Left hindlimb (tissue), 1 donor: ENCODE measurements around the gene CRABP1.
"Not testable (repeated sequence)": the region's sequence is repeated elsewhere in the genome, so short reads cannot be mapped to it uniquely, and the experiment has no call there.

Experiments
- DNase-seq: peaks from one replicate; pipeline ENCODE4 v3.0.0-alpha.2; 2018

CRABP1 gene

DNA sequence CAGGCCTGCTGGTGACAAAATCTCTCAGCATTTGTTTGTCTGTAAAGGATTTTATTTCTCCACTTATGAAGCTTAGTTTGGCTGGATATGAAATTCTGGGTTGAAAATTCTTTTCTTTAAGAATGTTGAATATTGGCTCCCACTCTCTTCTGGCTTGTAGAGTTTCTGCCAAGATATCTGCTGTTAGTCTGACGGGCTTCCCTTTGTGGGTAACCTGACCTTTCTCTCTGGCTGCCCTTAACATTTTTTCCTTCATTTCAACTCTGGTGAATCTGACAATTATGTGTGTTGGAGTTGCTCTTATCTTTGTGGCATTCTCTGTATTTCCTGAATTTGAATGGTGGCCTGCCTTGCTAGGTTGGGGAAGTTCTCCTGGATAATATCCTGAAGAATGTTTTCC, 40.0 kb downstream of the CRABP1 start:
- DNase-seq = not testable (repeated sequence)

DNA sequence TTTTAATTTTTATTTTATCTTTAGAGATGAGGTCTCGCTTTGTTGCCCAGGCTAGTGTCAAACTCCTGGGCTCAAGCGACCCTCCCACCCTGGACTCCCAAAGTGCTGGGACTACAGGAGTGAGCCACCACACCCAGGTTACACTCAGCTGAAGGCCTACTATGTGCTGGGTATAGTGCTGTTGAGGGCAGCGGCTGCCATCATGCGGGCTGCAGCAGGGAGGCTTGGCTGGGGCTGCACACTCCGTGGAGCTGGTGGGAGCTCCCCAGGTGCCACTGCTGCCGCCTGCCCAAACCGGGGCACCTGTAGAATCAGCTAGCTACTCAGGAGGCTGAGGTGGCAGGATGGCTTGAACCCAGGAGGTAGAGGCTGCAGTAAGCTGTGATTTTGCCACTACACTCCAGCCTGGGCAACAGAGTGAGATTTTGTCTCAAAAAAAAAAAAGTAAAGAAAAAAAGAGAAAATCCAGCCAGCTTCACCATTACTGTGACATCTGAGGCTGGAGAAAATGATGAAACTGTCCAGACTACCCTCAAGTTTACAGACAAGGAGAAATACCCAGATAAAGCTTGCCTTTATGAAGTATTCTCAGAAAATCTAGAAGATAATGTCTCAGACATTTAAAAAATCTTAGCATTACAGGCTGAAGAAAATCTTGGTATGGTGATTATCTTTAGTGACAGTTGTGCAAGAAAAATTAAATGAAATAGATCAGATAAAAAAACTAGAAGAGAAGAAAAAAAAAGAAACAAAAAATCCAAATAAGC, 42.1 kb downstream of the CRABP1 start:
- peak; percentile 6 for DNase-seq

DNA sequence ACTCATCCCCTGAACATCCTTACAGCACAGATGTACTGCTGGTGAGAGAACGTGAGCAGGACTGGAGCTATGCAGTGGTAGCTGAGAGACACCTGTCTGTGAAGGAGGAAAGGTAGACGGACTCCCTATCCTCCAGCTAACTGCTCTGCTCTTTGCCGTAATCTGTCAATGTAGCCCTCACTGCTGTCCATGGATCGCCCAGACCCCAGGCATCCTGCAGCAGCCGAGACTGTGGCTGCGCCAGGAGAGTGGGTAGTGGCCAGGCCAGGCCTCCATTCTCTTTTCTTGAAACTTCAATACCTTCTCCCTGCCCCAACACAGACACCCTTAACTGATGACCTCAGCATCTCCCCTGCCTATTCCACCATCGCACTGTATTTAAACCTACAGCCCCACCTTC, 44.5 kb downstream of the CRABP1 start:
- no peak for DNase-seq

DNA sequence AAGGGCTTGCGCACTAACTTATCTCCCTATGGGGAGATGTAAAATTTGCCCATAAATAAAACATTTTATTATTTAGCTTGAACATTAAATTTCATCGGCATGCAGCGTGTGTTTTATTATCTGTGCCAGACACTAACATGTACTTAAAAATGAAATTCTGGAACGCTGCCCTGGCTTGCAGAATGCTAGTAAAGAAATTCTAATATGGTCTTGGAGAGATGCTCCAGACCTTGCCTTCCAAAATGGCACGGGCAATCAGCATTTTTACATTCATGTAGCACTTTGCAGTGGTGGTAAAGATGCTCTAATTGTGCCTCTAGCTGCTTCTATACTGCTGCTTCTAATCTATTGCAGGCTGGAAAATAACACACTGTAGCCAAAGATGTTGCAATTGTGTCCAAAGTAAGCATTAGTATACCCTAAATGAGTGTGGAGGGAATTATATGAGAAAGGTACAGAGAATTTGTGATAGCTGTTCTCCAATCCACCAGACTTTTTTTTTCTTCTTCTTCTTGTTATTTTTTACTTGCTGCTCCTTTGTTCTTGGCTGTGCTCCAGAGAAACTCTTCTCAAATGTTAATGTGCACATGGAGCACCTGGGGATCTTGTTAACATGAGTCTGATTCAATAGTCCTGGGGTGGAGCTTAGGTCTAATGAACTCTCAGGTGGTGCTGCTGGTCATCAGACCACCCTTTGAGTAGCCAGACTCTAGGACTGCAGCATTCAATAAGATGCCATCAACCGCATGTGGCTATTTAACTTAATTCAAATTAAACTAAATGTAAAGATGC, 47.3 kb downstream of the CRABP1 start:
- peak; percentile 48 for DNase-seq

DNA sequence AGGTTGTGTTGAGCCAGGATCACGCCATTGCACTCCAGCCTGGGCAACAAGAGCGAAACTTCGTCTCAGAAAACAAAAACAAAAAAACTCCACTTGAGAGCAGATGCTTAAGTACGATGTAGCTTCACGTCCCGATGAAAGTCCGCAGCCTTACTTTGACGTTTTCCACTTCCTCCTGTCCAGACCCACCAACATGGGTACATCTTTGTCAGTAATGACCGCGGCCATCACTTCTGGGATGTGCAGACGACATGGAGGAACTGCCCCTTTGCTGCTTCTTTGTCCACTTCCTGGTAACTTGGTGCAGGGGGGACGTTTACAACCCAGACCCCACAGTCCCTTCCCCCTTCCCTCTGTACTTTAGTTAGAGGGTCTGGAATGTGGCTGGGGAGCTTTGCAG, 48.7 kb downstream of the CRABP1 start:
- no peak for DNase-seq

DNA sequence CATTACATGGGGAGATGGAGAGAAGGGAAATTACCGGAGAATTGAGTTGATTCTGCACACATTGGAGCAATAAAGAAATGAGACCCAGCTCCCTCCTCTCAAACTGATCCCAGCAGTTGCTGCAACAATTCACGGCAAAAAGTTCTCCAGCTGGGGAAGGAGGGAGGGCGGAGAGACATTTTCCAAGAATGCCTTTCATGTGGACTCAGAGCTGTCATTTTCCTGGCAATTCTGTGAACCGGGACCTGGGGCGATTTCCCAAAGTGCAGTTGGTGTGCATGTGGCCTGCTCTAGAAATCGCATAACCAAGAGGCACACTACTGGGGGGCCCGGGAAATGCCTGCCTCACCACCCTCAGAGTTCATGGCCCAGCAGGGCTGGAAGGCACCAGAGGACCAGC, 49.2 kb downstream of the CRABP1 start:
- DNase-seq = peak; percentile 85

DNA sequence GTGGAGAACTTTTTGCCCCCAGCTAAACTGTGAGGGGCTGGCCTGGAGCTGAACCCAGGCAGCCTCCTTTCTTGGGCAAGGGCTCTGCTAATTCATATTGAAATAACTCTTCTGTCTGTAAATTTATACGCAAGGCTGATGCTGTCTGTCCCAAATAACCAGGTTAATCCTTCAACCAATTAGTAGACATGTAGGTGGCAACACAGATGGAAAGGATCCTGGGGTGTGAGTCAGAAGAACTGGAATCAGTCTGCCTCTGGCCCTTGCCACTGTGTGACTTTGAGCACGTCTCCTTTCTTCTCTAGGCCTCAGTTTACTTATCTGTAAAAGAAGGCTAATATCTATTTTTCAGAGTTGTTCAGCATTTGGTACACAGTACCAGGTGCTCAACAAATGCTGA, 49.6 kb downstream of the CRABP1 start:
- peak; percentile 26 for DNase-seq

DNA sequence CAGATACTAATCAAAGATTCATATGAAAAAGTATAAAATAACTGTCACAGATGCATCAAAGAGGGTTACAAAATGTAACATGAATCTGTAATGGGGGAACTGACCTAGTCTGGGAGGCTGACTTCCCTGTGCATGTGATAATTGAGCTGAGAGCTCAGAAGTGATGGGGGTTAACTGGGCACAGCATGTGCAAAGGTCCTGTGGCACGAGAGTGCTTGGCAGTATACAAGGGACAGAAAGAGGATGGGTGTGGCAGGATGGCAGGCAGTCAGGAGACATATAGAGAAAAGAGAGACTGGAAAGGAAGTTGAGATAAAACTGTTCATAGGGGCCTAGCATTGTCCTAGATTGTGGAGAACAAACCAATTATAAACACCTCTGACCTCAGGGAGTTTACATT, 50.1 kb downstream of the CRABP1 start:
- DNase-seq = no peak

DNA sequence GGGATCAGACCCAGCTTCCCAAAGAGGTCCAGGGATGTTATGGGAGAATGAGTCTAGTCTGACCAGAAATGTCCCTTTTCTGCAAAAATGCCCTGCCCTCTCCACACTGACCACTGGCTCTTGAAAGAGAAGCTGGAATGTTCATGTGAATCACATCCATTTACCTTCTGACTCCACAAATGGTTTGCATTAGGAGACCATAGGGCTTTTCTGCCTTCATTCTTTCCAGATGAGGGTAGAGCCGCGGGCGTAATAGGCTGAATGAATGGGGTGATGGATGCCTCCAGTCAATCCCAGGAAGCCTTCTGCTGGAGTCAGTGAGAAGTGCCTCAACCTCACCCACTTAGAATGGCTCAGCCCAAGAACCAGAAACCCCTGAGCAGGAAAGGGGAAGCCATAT, 50.7 kb downstream of the CRABP1 start:
- peak; percentile 12 for DNase-seq

DNA sequence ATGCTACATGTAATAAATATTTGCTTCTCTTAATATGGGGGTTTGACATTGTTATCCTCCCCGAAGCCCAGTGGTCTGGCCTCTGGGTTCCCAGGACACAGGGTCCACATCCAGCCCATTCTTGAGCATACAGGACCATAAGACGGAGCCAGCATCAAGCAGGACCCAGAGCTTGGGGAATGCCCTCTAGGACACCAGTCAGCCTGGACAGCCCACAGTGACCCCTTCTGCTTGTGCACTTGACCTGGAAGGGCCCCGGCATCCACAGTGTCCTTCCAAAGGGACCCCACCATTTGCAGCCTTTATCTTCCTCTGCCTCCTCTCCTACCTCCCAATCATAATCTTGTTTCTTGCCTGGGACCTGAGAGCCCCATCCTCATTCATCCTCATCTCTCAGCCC, 51.6 kb downstream of the CRABP1 start:
- peak; percentile 12 for DNase-seq

DNA sequence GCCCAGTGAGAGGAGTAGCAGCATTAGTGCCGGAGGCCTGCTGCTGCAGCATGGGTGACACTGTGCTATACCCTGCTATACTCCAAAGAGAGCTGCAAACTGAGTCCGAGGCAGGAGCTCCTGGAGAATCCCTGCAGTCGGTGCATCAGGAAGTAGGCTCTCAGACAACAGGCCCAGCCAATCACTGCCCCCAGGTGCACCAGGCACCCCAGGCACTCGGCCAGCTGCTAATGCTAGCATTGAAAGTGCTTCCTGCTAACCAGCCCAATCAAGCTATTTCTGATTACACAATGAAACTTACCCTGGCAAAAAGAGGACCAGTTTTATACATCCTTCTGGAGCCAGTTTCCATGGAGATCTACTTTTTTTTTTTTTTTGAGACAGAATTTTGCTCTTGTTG, 52.3 kb downstream of the CRABP1 start:
- peak; percentile 7 for DNase-seq

DNA sequence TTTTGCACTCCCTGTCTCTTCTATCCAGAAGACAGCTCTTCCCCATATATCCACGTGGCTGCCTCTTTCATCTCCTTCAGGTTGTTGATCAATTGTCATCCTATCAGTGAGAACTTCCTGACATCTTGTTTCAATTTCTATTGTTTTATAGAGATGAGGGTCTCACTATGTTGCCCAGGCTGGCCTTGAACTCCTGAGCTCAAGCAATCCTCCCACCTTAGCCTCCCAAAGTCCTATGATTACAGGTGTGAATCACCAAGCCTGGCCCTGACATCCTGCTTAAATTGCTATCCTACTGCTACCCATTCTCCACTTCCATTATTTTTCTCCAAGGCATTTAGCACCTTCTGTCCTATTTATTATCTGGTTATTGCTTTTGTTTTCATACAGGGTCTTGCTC, 53.0 kb downstream of the CRABP1 start:
- DNase-seq = no peak

DNA sequence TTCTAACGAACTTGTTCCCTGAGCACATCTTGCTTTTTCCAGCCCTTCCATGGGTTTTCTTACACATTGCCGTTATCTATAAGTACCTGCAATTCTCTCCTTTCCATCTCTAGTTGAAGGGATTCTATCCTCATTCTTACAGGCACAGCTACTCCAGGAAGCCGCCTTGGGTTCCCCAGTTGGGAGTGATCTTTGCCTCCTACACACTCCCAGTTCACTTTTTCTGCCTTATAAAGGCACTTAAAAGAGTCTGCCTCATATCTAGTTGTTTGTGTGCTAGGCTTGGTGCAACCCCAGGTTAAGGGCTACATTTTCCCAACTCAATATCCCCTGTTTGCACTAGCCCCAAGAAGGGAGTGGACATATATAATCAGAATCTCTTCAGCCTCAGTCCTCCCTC, 53.9 kb downstream of the CRABP1 start:
- no peak for DNase-seq

DNA sequence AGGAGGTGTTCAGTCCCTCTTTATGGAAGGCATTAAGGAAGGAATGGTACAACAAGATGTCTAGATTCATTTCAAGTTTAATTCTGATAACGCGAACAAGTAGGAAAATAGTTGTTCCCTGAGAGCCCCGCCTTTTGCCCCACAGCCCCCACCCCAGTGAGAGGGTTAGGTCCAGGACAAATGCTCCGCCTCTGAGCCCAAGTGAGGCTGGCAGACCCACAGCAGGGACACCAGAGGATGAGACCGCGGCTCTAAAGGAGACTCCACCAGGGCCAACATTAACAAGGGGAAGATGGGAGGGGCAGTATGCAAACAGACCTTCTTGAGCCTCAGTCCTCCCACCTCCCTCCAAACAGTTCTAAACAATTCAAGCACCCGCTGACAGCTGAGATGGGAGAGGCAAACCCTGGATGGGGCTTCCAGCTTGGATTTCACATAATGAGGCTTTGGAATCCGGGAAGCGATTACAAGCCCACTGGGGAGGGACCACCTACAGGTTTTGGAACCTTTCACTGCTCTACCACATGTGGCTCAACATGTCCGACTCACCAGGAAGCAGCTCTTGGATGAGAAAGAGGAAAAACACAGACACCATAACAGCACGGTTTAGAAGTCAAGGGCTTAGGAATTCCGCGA, 54.9 kb downstream of the CRABP1 start:
- DNase-seq = peak; percentile 85

DNA sequence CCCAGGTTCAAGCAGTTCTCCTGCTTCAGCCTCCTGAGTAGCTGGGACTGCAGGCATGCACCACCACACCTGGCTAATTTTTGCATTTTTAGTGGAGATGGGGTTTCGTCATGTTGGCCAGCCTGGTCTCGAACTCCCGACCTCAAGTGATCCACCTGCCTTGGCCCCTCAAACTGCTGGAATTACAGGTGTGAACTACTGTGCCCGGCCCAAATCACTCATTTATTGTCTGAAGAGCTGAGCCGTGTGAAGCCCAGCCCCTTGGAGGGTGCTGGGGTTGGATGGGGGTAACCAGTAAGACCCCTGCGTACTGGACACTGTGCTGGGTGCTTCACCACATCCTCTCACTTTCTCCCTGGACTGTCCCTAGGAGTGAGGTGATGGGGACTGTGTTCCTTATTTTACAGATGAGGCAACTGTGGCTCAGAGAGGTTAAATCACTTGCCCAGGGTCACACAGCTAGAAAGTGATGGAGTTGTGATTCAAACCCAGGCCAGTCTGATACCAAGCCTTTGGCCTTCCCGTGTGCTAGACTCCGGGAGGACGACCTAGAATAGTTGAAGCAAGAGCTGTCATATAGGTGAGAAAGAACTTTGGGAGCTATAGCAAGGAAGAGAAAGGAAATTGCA, 56.1 kb downstream of the CRABP1 start:
- no peak for DNase-seq

DNA sequence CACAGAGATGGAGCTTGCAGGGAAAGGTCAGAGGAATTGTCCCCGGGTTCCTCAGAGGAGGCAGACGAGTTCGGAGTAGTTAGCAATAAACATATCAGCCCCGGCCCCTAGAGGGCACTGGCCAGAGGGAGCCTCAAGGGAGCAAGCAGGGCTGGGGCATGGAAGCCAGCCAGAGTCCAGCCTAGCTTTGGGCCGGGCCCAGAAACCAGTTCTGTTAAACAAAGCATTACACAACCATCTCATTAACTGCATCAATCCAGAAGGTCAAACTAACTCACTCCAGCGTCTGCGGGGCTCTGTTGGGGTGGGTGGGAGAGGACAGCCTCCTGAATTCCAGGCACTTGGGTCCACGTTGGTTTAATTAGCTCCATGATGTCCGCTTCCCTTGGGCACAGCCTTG, 56.8 kb downstream of the CRABP1 start:
- DNase-seq = peak; percentile 32

DNA sequence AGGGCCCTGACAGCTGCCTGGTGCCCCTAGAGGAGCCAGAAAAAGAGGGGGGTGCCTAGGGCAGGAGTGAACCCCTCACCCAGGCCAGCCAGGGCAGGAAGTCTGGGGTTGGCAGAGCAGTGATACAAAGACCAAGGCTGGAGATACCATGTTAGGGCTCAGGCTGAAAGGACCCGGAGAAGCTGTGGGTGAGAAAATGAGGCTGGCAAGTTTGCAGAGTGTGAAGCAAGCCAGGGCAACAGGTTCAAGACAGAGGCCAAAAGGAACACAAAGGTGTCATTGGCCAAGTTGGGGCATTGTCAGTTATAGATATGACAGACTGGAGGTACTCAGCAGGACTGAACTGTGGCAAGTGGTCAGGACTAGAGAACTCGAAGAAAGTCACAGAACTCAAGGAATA, 57.2 kb downstream of the CRABP1 start:
- DNase-seq = no peak
